Spleen (tissue), 7 donors: ENCODE results near the gene CDC42BPA.

Experiments
- CTCF ChIP-seq, 11 experiments: fragments of 200-600 bp in 7 of 11; fragments of 450-650 bp in 4 of 11; sonication (generic) in 4 of 11; IDR thresholded peaks in 8 of 11; conservative IDR thresholded peaks in 3 of 11; 1 replicate in 7 of 11; 2 replicates in 4 of 11; pipeline versions ENCODE4 v1.4.0 to v1.8.0; 2016 to 2021; ENCODE audit warnings: antibody characterized with exemption in 11 of 11, inconsistent platforms in 4 of 11, mild to moderate bottlenecking in 1 of 11
- POLR2A ChIP-seq, 3 donors: fragments of 450-650 bp; IDR thresholded peaks; one replicate each; pipeline ENCODE4 v1.5.1; 2017; ENCODE audit warnings: antibody characterized with exemption in 3 of 3, mild to moderate bottlenecking in 1 of 3
- POLR2AphosphoS5 ChIP-seq, 3 donors: sonication (generic); formaldehyde crosslinking; IDR thresholded peaks; one replicate each; pipeline ENCODE4 v1.5.1; 2017; ENCODE audit warnings: antibody characterized with exemption in 3 of 3
- donor health status: DM: no; HTN: no; CAD: no; lungs with moderate emphysema.
- donor health status: DM: no; HTN: no; CAD: no.
- donor health status: DM: no; HTN: no; CAD: no.

- no peak for TF ChIP-seq CTCF (IDR thresholded peaks at IDR 0.05 in 8 of 11, conservative IDR thresholded peaks at IDR 0.05 in 3 of 11)
- no peak for TF ChIP-seq POLR2A (IDR thresholded peaks at IDR 0.05)
- TF ChIP-seq POLR2AphosphoS5 (IDR thresholded peaks at IDR 0.05): no peak
Measured at GRCh38 chr1:227125929-227126545, 192.3 kb downstream of the CDC42BPA start.
